HUDEP-2 (cell line): ENCODE data around the gene STPG2.

ENCODE experiments used
- DNase-seq, 76 experiments: peaks; one replicate each; lab custom pipeline; 2025; ENCODE audit not compliant: unreplicated experiment in 76 of 76; lab: John Stamatoyannopoulos, UW

STPG2 gene

DNA sequence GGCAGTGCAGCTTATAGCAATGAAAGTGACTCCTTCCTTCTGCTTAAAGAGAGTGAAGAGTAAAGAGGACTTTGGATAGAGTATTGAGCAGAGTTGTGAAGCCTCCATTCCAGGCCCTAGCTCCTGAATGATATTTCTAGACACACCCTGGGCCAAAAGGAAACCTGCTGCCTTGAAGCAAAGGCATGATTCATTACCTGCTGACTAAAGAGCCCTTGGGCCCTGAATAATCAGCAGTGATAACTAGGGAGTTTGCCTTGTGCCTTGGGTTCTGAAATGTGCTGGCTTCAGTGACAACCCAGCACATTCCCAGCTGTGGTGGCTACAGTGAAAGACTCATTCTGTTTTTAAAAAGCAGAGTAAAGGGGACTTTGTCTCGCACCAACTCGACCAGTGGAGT is 49.2 kb downstream of the STPG2 start:
- no peak for DNase-seq

DNA sequence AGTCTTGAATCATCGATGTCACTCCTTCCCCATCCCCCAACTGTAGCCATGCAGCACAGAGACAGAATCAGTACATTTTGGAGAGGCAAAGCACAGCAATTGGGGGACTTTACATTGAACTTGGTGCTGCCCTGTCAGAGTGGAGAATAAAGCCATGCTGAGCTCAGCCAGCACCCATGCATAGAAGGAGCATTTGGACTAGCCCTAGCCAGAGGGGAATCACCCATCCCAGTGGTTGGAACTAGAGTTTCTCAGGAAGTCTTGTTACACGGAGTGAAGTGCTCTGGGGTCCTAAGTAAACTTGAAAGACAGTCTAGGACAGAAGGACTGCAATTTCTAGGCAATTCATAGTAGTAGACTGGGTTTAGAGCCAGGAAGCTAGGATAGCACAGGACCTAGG is 49.6 kb downstream of the STPG2 start:
- peak in 1 of 76 experiments; percentile 0 for DNase-seq

DNA sequence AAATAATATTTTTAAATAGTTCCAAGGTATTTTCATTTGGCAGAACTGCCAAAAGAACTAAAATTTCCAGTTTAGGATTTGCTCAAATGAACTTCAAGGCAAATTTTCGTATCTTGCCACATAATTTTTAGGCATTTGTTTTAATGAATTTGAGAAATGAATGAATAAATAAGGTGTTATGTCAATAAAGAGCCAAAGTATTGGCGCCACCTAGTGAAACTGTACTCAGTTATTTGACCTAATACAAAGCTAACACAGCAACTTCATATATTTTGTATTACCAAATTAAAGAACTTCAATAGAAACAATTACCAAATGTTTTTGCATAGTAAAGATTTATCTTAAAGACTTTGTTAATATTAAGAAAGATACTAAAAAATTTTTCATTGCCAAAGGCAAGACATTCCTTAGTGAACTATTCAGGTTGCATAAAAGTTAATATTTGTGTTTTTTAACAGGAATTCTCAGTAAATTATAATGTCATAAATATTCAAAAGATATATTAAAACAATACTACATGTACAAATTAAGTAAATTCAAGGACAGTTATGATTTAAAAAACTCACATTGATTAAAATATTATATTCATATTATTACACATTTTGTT is 50.3 kb downstream of the STPG2 start:
- DNase-seq, result peak in 4 of 76 experiments; percentile 1 to 5 (median 2)

DNA sequence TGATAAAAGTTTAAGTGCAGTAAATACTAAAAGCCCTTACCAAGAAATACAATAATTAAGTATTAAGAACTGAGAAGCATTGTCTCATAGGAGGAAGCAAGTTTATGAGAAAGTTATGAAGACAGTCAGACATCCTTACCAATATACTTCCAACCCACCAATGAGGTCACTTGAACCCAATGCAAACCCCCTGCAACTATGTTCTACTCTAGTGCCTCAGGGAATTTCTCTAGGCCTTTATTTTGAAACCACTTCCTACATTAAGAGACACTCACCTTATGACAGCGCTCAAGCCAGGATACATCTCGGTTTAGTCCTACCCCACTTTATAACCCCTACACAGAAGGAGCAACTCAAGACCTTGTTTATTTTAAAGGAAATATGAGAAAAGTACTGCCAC is 61.3 kb downstream of the STPG2 start:
- no peak for DNase-seq

DNA sequence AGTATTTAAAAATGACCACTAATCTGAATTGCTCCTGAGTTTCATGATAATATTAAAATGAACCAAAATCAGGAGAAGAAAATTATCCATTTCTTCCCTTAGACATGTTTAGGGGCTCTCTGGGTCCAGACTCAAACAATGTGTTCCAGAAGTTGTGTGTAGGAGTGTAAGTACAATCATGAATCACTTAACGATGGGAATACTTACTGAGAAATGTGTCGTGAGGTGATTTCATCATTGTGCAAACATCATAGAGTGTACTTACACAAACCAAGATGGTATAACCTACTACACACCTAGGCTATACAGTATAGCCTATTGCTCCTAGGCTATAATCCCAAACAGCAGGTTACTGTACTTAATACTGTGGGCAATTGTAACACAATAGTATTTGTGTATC is 74.8 kb downstream of the STPG2 start:
- no peak for DNase-seq

DNA sequence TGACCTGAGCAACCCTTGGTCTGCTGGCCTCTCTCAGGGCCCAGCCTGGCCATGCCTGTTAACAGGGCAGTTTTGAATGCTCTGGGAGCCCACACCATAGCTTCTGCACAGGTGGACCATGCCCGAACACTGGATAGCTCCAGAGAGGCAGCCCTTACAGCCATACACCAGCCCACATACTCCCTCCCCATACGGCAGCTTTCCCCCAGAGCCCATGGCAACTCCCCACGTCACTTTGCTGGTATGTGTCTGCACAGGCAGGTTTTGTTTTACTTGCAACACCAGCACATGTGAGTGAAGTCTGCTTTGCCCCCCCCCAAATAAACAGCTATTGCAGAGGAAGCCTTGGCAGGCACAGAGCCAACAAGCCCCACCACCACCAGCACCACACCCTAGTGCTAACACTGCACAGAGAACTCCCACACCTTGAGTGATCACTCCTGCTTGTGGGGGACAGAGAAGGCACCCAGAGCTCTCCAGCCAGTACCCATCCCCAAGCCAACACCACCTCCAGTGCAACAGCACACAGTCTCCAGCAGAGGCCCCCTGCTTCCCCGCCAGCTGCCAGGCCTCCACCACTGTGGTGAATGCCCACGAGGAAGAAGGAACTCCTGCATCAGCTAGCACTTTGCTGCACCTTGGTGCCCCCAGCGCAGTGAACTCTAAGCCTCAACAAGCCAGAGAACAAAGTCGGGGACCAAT is 87.3 kb downstream of the STPG2 start:
- DNase-seq, result no peak

DNA sequence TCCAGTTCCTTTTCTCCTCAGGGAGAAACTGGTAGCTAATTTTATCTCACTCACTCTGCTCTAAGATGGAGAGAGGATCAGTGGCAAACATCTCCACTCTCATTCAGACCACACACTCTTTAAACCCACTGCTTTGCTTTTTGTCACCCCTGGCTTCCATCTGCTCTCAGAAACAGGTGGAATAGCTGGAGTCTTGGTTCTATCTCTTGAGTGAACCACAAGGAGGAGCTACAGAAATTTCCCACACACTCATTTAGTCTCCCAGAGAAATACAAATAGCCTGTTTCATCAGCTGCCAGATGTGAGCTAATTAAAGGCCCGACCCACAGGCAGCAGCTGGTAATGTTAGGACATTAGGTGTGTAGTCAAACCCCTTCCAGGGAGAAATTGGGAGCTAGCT is 96.6 kb downstream of the STPG2 start:
- no peak for DNase-seq

DNA sequence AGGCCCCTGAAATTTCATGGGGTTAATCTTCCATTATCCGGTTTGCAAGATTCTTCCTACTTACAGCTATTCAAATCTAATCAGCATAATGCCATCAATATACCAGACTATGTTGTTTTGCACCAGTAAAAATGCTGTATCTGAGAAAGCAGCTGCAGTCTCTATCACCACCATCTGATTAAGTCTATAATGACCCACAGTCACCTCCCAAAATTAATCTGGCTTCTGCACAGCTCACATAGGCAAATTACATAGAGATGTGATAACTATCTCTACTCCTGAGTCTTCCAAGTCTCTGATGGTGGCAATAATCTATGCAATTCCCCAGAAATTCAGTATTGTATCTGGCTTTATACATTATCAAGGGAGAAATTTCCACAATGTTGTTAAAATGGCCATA is 113.2 kb downstream of the STPG2 start:
- DNase-seq, result peak in 7 of 76 experiments; percentile 11 to 59 (median 31)

DNA sequence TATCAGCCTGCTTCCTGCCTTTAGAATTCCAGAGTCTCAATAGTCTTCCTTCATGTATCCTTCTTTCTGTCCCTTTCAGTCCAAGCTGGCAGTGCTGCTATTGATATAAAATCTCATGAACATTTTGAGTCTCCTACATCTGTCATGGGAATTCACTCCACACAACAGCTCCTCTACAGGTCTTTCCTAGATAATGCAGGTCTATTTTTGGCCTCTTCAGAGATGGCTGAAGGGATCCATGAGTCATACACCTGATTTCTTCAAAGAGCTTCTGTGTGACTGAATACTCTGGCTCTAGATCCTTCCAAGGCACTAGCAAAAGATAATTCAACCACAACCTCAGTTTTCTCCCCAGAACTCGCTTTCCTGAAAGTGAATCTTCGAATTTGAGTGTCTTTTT is 115.4 kb downstream of the STPG2 start:
- peak in 5 of 76 experiments; percentile 2 to 36 (median 4) for DNase-seq

DNA sequence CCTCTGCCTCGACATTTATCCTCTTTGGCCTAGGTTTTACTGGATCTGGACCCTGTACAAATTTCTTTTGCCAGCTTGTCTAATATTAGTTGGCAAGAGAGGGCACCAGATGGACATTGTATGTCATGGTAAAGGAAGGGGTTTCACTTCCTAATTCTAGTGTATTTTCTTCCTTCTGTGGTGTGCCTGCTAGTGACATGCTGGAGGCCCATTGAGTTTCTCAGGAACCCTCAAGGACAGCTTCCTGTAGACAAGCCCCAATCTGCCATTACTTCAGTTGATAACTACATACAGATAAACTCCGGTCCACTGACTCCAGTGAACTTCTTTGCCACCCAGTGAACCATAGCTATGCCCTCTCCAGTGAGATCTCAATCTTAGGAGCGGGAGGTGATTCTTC is 116.9 kb downstream of the STPG2 start:
- no peak for DNase-seq

DNA sequence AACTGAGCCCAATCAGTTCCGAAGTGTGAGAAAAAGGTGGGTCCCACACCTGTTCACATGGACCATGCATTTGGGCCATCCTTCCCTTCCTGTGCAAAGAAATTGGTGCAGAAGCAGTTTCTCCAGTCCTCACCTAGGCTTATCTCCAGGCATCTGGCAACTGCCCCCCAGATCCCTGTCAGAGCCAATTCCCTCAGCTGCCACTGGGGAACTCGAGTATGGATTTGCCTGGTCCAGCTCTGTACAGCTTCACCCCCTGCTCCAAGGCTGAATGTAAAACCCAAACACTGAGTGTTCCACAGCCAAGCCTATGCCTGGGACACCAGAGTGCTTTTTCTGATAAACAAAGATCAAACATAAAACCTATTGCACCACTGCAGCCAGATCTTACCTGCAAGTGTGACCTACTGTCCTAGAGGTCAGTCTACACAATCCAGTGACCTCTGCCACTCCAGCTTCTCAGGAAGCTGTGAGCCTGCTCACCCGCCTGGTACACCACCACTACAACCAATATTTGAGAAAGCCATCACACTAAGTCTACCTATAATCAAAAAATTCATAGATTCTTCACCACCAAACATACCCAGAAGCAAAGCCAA is 136.4 kb downstream of the STPG2 start:
- DNase-seq, result no peak

DNA sequence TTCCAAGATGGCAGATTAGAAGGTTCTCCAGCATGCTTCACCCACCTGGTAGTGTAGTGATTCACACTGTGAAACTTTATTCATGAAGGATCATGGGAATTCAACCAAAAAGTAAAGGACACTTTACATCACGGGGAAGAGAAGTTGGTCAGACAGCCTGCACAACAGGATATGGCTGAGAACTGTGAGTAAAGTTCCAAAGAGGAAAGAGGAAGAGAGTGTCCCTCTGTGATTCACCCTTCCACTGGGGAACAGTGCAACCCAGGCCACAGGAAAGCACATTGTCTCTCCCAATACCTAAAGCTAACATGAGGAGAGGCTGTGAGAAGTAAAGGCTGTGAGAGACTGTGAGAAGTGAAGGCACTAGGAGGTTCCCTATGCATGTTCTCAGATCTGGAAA is 137.2 kb downstream of the STPG2 start:
- DNase-seq, result no peak

DNA sequence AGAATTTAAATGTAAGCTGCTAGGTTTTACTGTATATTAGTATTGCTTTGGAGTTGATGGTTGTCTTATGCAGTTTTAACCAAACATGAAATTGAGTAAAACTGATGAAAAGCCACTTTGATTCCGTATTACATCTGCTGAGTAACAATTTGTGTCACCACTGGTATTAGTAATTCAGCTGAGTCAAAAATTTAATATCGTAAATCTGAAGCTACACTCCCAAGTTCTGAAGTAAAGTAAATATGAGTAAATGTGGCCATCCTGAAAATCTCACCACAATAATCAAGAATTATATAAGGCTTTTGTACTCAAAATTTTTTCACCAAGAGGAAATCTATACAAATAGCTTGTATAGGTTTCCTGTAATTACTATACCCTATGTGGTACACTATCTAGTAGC is 142.3 kb downstream of the STPG2 start:
- DNase-seq, result no peak

DNA sequence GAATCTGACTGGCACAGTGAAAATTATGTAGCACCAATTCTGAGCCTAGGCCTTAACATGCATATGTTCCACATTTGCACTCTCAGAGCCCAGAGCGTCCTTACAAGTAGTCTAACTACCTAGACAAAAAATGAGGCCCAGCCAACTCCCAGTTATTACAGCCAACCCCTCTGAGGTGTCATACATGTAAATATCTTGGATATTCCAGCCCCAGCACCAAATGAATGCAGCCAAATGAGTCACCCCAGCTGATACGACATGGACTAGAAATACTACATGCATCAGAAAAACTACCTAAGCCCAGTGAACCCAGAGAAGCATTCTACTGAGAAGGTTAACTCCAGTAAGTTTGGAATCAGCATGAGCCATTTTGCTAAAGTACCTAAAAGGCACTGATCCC is 145.1 kb downstream of the STPG2 start:
- no peak for DNase-seq

DNA sequence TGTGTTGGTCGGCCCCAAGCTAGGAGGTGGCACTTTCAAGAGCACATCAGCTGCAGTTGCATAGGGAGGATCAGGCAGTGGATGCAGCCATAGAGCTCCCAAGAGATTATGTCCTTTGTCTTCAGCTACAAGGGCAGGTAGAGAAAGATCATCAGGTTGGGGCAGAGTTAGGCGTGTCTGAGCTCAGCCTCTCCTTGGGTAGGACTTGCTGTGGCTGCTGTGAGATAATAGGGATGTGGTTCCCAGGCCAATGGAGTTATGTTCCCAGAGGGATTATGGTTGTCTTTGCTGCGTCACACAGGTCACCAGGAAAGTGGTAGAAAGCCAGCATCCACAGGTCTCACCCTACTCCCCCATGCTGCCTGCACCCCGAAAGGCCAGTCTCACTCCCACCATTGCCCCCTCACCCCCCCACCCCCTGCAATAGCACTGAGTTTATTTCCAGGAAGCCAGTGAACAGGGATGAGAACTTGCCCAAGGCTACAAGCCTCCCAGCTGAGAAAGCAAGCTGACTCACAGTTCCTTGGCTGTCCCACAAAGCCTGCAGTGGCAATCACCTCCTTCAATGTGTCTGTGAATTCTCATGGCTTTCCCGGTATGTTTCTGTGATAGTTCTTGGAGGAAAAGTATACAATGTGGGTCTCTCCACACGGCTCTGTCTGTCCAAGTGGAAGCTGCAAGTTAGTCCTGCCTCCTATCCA is 148.4 kb downstream of the STPG2 start:
- no peak for DNase-seq

DNA sequence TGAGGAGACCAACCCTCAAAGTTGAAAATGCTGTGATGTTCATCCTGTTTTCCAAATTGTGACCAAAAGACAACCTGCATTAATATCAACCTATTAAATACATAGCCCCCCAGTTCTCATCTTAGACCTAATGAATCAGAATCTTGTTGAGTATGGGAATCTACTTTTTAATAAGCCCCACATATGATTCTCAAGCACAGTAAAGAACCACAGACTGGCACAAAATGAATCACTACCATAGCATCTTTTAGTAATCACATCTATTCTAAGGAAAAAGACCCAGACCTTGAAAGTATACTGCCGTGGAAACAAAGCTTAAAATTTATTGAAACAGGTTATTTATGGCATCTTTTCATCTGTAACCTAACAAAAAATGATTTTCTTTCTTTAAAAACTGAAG is 152.9 kb downstream of the STPG2 start:
- no peak for DNase-seq

DNA sequence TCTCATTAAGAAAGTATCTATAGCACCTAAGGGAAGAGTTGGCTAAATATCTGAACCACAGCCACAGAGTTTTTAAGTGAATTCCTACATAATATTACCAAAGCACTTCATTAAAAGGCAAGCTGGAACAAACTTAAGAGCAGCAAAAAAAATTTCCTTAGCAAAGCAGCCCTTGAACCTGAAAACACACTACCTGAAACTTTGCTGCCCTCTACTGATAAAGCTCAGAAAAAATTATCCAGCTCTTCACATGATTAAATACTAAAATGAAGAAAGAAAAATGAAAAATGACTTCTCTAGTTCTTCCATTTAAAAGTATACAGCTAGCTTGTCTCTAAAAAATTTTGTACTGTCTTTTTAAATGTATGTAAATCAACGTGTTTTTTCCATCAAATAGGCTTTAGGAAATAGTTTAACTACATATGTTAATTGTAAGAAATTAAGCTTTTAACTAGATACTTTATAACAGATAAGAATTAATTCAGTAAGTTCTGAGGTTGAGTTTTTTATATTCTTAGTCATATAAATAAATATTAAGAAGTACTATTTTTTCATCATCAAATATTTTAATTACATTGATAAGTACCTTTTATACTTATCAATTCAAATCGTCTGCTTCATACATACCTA is 156.1 kb downstream of the STPG2 start:
- peak in 8 of 76 experiments; percentile 1 to 33 (median 5) for DNase-seq

DNA sequence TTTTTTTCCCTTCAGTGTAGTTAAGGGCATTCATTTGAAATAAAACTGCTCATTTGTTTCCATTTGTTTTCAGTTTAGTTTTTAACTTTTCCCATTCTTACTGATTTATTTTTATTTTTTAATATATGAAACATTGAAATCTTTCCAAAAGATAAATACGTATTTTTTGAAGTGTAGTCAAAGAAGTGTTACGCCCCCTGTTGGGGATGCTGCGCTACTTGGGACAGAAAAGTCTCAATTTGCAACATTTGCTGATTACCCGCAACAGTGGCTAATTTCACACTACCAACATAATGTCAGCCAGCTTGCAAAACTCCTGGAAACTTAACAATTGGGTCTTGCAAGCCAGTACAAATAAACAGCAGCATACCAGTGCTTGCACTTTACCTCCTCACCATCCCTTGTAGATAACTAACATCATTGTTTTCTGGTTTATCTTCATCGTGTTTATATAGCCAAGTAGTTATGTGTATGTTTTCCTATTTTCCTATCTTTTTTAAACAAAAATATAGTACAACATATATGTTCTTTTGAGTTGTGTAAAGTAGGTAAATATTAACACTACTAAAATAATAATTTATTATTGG is 158.6 kb downstream of the STPG2 start:
- peak in 6 of 76 experiments; percentile 0 to 3 (median 2) for DNase-seq

DNA sequence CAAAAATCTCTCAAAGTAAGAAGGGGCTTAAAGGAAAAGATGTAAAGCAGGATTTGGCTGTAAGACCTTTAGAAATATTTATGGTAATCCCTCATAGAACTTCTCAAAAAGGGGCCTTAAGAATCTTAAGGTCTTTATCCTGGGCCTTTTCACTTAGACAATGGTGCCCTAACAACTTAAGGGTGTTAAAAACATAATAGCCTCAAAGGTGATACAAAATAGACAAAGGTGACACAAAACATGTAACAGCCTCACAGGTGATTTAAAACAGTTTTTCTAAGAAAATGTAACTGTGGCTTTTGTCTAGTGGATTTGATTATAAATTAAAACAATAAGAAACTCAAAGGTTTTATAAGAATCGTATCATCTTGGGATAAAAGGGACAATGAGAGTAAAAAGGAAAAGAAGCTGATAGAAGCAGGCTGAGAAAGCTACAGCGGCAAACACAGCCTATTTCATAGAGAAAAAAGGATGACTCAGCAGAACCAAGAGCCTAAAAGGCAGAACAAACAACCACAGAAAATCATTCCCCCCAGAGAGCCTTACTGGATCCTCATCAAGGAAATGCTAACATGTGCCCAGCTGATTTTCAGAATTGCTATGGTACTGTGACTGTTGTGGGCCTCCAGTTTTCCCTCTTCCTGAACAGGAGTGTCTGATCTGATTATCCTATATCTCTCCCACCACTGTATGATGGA is 164.3 kb downstream of the STPG2 start:
- DNase-seq, result no peak
